ENCODE results near the gene SNTA1.

SNTA1 gene

GRCh38 chr20:33415948-33416347 lies 27.6 kb downstream of the SNTA1 start:
- no peak for TF ChIP-seq SIN3A (IDR thresholded peaks at IDR 0.05; ENCODE audit: borderline replicate concordance, insufficient read depth, low read length)
- no peak for TF ChIP-seq POLR2AphosphoS5 (IDR thresholded peaks at IDR 0.05; ENCODE audit: low read depth, low read length)
- no peak for TF ChIP-seq TAF1 (IDR thresholded peaks at IDR 0.05; ENCODE audit: borderline replicate concordance, insufficient read depth, low read length)
- TF ChIP-seq REST (IDR thresholded peaks at IDR 0.05; ENCODE audit: insufficient read depth in 1 of 2, low read depth in 2 of 2, low read length in 2 of 2) = no peak
- no peak for TF ChIP-seq FOXP2 (optimal IDR thresholded peaks at IDR 0.05; ENCODE audit: borderline replicate concordance, extremely low read depth, extremely low read length, insufficient read depth)

- no peak for TF ChIP-seq POLR2AphosphoS5 (IDR thresholded peaks at IDR 0.05; ENCODE audit: low read depth, low read length)
These were observed 31.1 kb downstream of the SNTA1 start for GRCh38 chr20:33412484-33412838.

GRCh38 chr20:33411711-33412483 lies 31.7 kb downstream of the SNTA1 start:
- TF ChIP-seq POLR2AphosphoS5 (IDR thresholded peaks at IDR 0.05; ENCODE audit: low read depth, low read length) = no peak
- TF ChIP-seq REST (IDR thresholded peaks at IDR 0.05; ENCODE audit: insufficient read depth in 1 of 2, low read depth in 2 of 2, low read length in 2 of 2) = no peak
- no peak for TF ChIP-seq FOXP2 (optimal IDR thresholded peaks at IDR 0.05; ENCODE audit: borderline replicate concordance, extremely low read depth, extremely low read length, insufficient read depth)
- TF ChIP-seq TAF1 (IDR thresholded peaks at IDR 0.05; ENCODE audit: borderline replicate concordance, insufficient read depth, low read length) = no peak
- no peak for TF ChIP-seq SIN3A (IDR thresholded peaks at IDR 0.05; ENCODE audit: borderline replicate concordance, insufficient read depth, low read length)

- TF ChIP-seq POLR2AphosphoS5 (IDR thresholded peaks at IDR 0.05; ENCODE audit: low read depth, low read length) (no peak), SIN3A (IDR thresholded peaks at IDR 0.05; ENCODE audit: borderline replicate concordance, insufficient read depth, low read length) (no peak), REST (IDR thresholded peaks at IDR 0.05; ENCODE audit: insufficient read depth in 1 of 2, low read depth in 2 of 2, low read length in 2 of 2) (no peak), TAF1 (IDR thresholded peaks at IDR 0.05; ENCODE audit: borderline replicate concordance, insufficient read depth, low read length) (no peak), FOXP2 (optimal IDR thresholded peaks at IDR 0.05; ENCODE audit: borderline replicate concordance, extremely low read depth, extremely low read length, insufficient read depth) (no peak)
These were observed 32.3 kb downstream of the SNTA1 start for GRCh38 chr20:33411242-33411641.

GRCh38 chr20:33410081-33410742 lies 33.4 kb downstream of the SNTA1 start:
- TF ChIP-seq SIN3A (IDR thresholded peaks at IDR 0.05; ENCODE audit: borderline replicate concordance, insufficient read depth, low read length) (no peak), POLR2AphosphoS5 (IDR thresholded peaks at IDR 0.05; ENCODE audit: low read depth, low read length) (no peak), TAF1 (IDR thresholded peaks at IDR 0.05; ENCODE audit: borderline replicate concordance, insufficient read depth, low read length) (no peak), FOXP2 (optimal IDR thresholded peaks at IDR 0.05; ENCODE audit: borderline replicate concordance, extremely low read depth, extremely low read length, insufficient read depth) (no peak), REST (IDR thresholded peaks at IDR 0.05; ENCODE audit: insufficient read depth in 1 of 2, low read depth in 2 of 2, low read length in 2 of 2) (no peak)

All from PFSK-1 (cell line).